CD4-positive, alpha-beta T cell treated with Interleukin-1 beta for 1 hour (primary cell): ENCODE data around the gene KDM3B.

Experiments used
- DNase-seq, 2 donors: peaks; one replicate each; pipeline ENCODE4 v3.0.0-alpha.2; 2020 to 2022

KDM3B gene

GRCh38 chr5:138391859-138392386 is 39.4 kb downstream of the KDM3B start:
- DNase-seq, result no peak

- DNase-seq, result no peak
Observed at GRCh38 chr5:138402640-138403039, 50.2 kb downstream of the KDM3B start.

GRCh38 chr5:138408023-138408422 is 55.5 kb downstream of the KDM3B start:
- peak; percentile 4 to 13 for DNase-seq

GRCh38 chr5:138410996-138411640 is 58.6 kb downstream of the KDM3B start:
- DNase-seq, result peak; percentile 23 to 27

GRCh38 chr5:138418444-138418843 is 66.0 kb downstream of the KDM3B start:
- DNase-seq, result no peak

- no peak for DNase-seq
Observed at GRCh38 chr5:138425079-138425478, 72.6 kb downstream of the KDM3B start.

GRCh38 chr5:138435943-138436342 is 83.5 kb downstream of the KDM3B start:
- DNase-seq, result no peak

- DNase-seq, result no peak
Observed at GRCh38 chr5:138438003-138438723, 85.7 kb downstream of the KDM3B start.

GRCh38 chr5:138438724-138439476 is 86.4 kb downstream of the KDM3B start, which contains the start of gene REEP2:
REEP2 (plus strand) TSS chr5:138439057; CDS start chr5:138439209, 152 bp downstream.
- DNase-seq, result peak; percentile 55 to 59

- DNase-seq, result no peak
Observed at GRCh38 chr5:138439477-138440158, 87.1 kb downstream of the KDM3B start.

GRCh38 chr5:138440159-138441073 is 87.9 kb downstream of the KDM3B start:
- DNase-seq, result no peak

GRCh38 chr5:138441221-138441620 is 88.7 kb downstream of the KDM3B start:
- DNase-seq, result no peak

- DNase-seq, result no peak
Observed at GRCh38 chr5:138444078-138444773, 91.7 kb downstream of the KDM3B start.

GRCh38 chr5:138444774-138445546 is 92.5 kb downstream of the KDM3B start:
- no peak for DNase-seq

GRCh38 chr5:138445547-138446271 is 93.2 kb downstream of the KDM3B start:
- no peak for DNase-seq

- DNase-seq, result no peak
Observed at GRCh38 chr5:138448070-138448469, 95.6 kb downstream of the KDM3B start.

GRCh38 chr5:138448481-138449398 is 96.3 kb downstream of the KDM3B start:
- DNase-seq, result no peak

GRCh38 chr5:138449501-138450239 is 97.2 kb downstream of the KDM3B start:
- DNase-seq, result peak; percentile 76
